HEK293 (cell line): ENCODE measurements around the gene OR4F6.

ENCODE experiments used
- GLI4 ChIP-seq: fragments of 450-650 bp; formaldehyde crosslinking; IDR thresholded peaks from 2 replicates; pipeline ENCODE4 v1.5.1; 2016; ENCODE audit warnings: missing biosample characterization, missing genetic modification characterization
- KLF1 ChIP-seq: fragments of 450-650 bp; formaldehyde crosslinking; IDR thresholded peaks from 2 replicates; pipeline ENCODE4 v1.5.1; 2016; ENCODE audit warnings: missing biosample characterization, missing genetic modification characterization
- MYNN ChIP-seq: fragments of 450-650 bp; formaldehyde crosslinking; IDR thresholded peaks from 2 replicates; pipeline ENCODE4 v1.5.1; 2016; ENCODE audit warnings: missing biosample characterization, missing genetic modification characterization, borderline replicate concordance
- ZNF132 ChIP-seq: fragments of 450-650 bp; formaldehyde crosslinking; IDR thresholded peaks from 2 replicates; pipeline ENCODE4 v1.5.1; 2017; ENCODE audit warnings: missing biosample characterization, missing genetic modification characterization, borderline replicate concordance
- ZNF133 ChIP-seq: fragments of 450-650 bp; formaldehyde crosslinking; IDR thresholded peaks from 2 replicates; pipeline ENCODE4 v1.5.1; 2016; ENCODE audit warnings: missing biosample characterization, missing genetic modification characterization
- ZNF2 ChIP-seq: fragments of 450-650 bp; formaldehyde crosslinking; IDR thresholded peaks from 2 replicates; pipeline ENCODE4 v1.5.1; 2016; ENCODE audit warnings: missing biosample characterization, missing genetic modification characterization
- ZNF24 ChIP-seq: fragments of 450-650 bp; formaldehyde crosslinking; IDR thresholded peaks from 2 replicates; pipeline ENCODE4 v1.5.1; 2016; ENCODE audit warnings: missing biosample characterization, missing genetic modification characterization
- ZNF76 ChIP-seq: fragments of 450-650 bp; formaldehyde crosslinking; IDR thresholded peaks from 2 replicates; pipeline ENCODE4; 2016; ENCODE audit warnings: low read depth, missing biosample characterization, missing genetic modification characterization, borderline replicate concordance
- TF ChIP-seq, protein P1 (sequence below): fragments of 450-650 bp; formaldehyde crosslinking; IDR thresholded peaks from 2 replicates; pipeline ENCODE4 v1.5.1; 2016; ENCODE audit warnings: missing biosample characterization, missing genetic modification characterization
- TF ChIP-seq, protein P2 (sequence below): fragments of 450-650 bp; formaldehyde crosslinking; IDR thresholded peaks from 2 replicates; pipeline ENCODE4 v1.5.1; 2016; ENCODE audit warnings: missing biosample characterization, missing genetic modification characterization
- TF ChIP-seq, protein P3 (sequence below): fragments of 450-650 bp; formaldehyde crosslinking; IDR thresholded peaks from 2 replicates; pipeline ENCODE4 v1.5.1; 2016; ENCODE audit warnings: missing biosample characterization, missing genetic modification characterization, low read depth
- TF ChIP-seq, protein P4 (sequence below): fragments of 450-650 bp; formaldehyde crosslinking; IDR thresholded peaks from 2 replicates; pipeline ENCODE4 v1.5.1; 2016; ENCODE audit warnings: missing biosample characterization, missing genetic modification characterization, borderline replicate concordance
- TF ChIP-seq, protein P5 (sequence below): fragments of 450-650 bp; formaldehyde crosslinking; IDR thresholded peaks from 2 replicates; pipeline ENCODE4 v1.5.1; 2016; ENCODE audit warnings: missing biosample characterization, missing genetic modification characterization
- TF ChIP-seq, protein P6 (sequence below): fragments of 450-650 bp; formaldehyde crosslinking; IDR thresholded peaks from 2 replicates; pipeline ENCODE4 v1.5.1; 2016; ENCODE audit warnings: missing biosample characterization, missing genetic modification characterization, low read depth

DNA sequence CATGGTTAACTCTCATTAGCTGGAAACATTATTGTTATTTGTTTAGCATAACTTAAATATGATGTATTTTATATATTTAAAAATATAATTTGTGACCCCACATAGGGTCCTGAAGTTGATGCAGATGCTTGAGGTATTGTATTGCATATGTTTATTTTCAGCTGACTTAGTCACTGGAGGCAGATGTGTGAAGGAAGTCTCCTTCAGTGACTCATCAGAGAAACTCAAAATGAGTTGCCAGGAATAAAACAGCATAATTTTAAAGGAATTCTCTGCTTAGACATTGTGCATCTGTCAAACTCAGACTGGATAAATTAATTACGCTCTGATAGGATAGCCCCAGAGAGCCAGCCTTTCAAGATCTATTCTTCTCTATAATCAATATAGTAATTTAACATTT is 7.9 kb upstream of the OR4F6 start:
- no peak for TF ChIP-seq ZNF76 (tag by site-specific recombination)
- TF ChIP-seq MYNN (tag by site-specific recombination), result no peak
- TF ChIP-seq, protein P1, sequence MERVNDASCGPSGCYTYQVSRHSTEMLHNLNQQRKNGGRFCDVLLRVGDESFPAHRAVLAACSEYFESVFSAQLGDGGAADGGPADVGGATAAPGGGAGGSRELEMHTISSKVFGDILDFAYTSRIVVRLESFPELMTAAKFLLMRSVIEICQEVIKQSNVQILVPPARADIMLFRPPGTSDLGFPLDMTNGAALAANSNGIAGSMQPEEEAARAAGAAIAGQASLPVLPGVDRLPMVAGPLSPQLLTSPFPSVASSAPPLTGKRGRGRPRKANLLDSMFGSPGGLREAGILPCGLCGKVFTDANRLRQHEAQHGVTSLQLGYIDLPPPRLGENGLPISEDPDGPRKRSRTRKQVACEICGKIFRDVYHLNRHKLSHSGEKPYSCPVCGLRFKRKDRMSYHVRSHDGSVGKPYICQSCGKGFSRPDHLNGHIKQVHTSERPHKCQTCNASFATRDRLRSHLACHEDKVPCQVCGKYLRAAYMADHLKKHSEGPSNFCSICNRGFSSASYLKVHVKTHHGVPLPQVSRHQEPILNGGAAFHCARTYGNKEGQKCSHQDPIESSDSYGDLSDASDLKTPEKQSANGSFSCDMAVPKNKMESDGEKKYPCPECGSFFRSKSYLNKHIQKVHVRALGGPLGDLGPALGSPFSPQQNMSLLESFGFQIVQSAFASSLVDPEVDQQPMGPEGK (tag by site-specific recombination), result no peak
- TF ChIP-seq, protein P2, sequence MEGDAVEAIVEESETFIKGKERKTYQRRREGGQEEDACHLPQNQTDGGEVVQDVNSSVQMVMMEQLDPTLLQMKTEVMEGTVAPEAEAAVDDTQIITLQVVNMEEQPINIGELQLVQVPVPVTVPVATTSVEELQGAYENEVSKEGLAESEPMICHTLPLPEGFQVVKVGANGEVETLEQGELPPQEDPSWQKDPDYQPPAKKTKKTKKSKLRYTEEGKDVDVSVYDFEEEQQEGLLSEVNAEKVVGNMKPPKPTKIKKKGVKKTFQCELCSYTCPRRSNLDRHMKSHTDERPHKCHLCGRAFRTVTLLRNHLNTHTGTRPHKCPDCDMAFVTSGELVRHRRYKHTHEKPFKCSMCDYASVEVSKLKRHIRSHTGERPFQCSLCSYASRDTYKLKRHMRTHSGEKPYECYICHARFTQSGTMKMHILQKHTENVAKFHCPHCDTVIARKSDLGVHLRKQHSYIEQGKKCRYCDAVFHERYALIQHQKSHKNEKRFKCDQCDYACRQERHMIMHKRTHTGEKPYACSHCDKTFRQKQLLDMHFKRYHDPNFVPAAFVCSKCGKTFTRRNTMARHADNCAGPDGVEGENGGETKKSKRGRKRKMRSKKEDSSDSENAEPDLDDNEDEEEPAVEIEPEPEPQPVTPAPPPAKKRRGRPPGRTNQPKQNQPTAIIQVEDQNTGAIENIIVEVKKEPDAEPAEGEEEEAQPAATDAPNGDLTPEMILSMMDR (tag by site-specific recombination), result no peak
- TF ChIP-seq, protein P3, sequence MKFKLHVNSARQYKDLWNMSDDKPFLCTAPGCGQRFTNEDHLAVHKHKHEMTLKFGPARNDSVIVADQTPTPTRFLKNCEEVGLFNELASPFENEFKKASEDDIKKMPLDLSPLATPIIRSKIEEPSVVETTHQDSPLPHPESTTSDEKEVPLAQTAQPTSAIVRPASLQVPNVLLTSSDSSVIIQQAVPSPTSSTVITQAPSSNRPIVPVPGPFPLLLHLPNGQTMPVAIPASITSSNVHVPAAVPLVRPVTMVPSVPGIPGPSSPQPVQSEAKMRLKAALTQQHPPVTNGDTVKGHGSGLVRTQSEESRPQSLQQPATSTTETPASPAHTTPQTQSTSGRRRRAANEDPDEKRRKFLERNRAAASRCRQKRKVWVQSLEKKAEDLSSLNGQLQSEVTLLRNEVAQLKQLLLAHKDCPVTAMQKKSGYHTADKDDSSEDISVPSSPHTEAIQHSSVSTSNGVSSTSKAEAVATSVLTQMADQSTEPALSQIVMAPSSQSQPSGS, result no peak
- TF ChIP-seq KLF1 (tag by site-specific recombination), result no peak
- no peak for TF ChIP-seq ZNF2 (tag by site-specific recombination)
- no peak for TF ChIP-seq GLI4
- TF ChIP-seq, protein P4, sequence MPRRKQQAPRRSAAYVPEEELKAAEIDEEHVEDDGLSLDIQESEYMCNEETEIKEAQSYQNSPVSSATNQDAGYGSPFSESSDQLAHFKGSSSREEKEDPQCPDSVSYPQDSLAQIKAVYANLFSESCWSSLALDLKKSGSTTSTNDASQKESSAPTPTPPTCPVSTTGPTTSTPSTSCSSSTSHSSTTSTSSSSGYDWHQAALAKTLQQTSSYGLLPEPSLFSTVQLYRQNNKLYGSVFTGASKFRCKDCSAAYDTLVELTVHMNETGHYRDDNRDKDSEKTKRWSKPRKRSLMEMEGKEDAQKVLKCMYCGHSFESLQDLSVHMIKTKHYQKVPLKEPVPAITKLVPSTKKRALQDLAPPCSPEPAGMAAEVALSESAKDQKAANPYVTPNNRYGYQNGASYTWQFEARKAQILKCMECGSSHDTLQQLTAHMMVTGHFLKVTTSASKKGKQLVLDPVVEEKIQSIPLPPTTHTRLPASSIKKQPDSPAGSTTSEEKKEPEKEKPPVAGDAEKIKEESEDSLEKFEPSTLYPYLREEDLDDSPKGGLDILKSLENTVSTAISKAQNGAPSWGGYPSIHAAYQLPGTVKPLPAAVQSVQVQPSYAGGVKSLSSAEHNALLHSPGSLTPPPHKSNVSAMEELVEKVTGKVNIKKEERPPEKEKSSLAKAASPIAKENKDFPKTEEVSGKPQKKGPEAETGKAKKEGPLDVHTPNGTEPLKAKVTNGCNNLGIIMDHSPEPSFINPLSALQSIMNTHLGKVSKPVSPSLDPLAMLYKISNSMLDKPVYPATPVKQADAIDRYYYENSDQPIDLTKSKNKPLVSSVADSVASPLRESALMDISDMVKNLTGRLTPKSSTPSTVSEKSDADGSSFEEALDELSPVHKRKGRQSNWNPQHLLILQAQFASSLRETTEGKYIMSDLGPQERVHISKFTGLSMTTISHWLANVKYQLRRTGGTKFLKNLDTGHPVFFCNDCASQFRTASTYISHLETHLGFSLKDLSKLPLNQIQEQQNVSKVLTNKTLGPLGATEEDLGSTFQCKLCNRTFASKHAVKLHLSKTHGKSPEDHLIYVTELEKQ (tag by site-specific recombination), result no peak
- no peak for TF ChIP-seq ZNF132 (tag by site-specific recombination)
- TF ChIP-seq, protein P5, sequence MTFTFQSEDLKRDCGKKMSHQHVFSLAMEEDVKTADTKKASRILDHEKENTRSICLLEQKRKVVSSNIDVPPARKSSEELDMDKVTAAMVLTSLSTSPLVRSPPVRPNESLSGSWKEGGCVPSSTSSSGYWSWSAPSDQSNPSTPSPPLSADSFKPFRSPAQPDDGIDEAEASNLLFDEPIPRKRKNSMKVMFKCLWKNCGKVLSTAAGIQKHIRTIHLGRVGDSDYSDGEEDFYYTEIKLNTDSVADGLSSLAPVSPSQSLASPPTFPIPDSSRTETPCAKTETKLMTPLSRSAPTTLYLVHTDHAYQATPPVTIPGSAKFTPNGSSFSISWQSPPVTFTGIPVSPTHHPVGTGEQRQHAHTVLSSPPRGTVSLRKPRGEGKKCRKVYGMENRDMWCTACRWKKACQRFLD, result no peak
- TF ChIP-seq ZNF133 (tag by site-specific recombination), result no peak
- TF ChIP-seq, protein P6, sequence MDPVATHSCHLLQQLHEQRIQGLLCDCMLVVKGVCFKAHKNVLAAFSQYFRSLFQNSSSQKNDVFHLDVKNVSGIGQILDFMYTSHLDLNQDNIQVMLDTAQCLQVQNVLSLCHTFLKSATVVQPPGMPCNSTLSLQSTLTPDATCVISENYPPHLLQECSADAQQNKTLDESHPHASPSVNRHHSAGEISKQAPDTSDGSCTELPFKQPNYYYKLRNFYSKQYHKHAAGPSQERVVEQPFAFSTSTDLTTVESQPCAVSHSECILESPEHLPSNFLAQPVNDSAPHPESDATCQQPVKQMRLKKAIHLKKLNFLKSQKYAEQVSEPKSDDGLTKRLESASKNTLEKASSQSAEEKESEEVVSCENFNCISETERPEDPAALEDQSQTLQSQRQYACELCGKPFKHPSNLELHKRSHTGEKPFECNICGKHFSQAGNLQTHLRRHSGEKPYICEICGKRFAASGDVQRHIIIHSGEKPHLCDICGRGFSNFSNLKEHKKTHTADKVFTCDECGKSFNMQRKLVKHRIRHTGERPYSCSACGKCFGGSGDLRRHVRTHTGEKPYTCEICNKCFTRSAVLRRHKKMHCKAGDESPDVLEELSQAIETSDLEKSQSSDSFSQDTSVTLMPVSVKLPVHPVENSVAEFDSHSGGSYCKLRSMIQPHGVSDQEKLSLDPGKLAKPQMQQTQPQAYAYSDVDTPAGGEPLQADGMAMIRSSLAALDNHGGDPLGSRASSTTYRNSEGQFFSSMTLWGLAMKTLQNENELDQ (tag by site-specific recombination), result no peak
- TF ChIP-seq ZNF24 (tag by site-specific recombination), result no peak
